Stimulated activated CD4-positive, alpha-beta T cell treated with anti-CD3 and anti-CD28 coated beads, TNF-alpha, amount 100 ng/mL, for 24 hours (primary cell): ENCODE measurements around the gene PLA2G2F.

Source experiments
- DNase-seq, 3 experiments: peaks; one replicate each; pipeline ENCODE4 v3.0.0-alpha.2; 2020; ENCODE audit warnings: low read depth in 3 of 3

The PLA2G2F gene

GRCh38 chr1:20142001-20142710, 3.0 kb downstream of the PLA2G2F start:
- no peak for DNase-seq

GRCh38 chr1:20143318-20143717, 4.2 kb downstream of the PLA2G2F start:
- DNase-seq = no peak

GRCh38 chr1:20143734-20144565, 4.8 kb downstream of the PLA2G2F start:
- no peak for DNase-seq

GRCh38 chr1:20147846-20148570, 8.9 kb downstream of the PLA2G2F start:
- DNase-seq = no peak

- DNase-seq = no peak
These were observed 9.7 kb downstream of the PLA2G2F start for GRCh38 chr1:20148571-20149500.

- DNase-seq = no peak
These were observed 10.6 kb downstream of the PLA2G2F start for GRCh38 chr1:20149601-20150325.

- DNase-seq = no peak
These were observed 11.2 kb downstream of the PLA2G2F start for GRCh38 chr1:20150326-20150705.

GRCh38 chr1:20150969-20151368, 11.8 kb downstream of the PLA2G2F start:
- DNase-seq = no peak

GRCh38 chr1:20151906-20152598, 12.9 kb downstream of the PLA2G2F start:
- DNase-seq = peak; percentile 63 to 76 (median 69)

GRCh38 chr1:20152599-20152930, 13.4 kb downstream of the PLA2G2F start:
- DNase-seq = no peak

GRCh38 chr1:20153000-20153418, 13.9 kb downstream of the PLA2G2F start:
- DNase-seq = no peak

- DNase-seq = no peak
These were observed 15.2 kb downstream of the PLA2G2F start for GRCh38 chr1:20154301-20154831.

GRCh38 chr1:20158358-20159070, 19.4 kb downstream of the PLA2G2F start:
- peak in 1 of 3 experiments; percentile 15 for DNase-seq

- no peak for DNase-seq
These were observed 20.9 kb downstream of the PLA2G2F start for GRCh38 chr1:20160034-20160433.

GRCh38 chr1:20164694-20165202, 25.6 kb downstream of the PLA2G2F start:
- no peak for DNase-seq

GRCh38 chr1:20165522-20165951, 26.4 kb downstream of the PLA2G2F start:
- no peak for DNase-seq

- DNase-seq = no peak
These were observed 26.9 kb downstream of the PLA2G2F start for GRCh38 chr1:20166051-20166450.

- DNase-seq = no peak
These were observed 28.0 kb downstream of the PLA2G2F start for GRCh38 chr1:20167126-20167525.
